HG02610 (cell line): ENCODE data around the gene KDM2A.
A peak's percentile ranks its signal among the peaks of the same experiment; 100 is the strongest.
"Not testable (repeated sequence)": the region's sequence is repeated elsewhere in the genome, so short reads cannot be mapped to it uniquely, and the experiment has no call there.

Experiments
- ATAC-seq: cut with Tn5 transposase; IDR thresholded peaks from one replicate; pipeline ENCODE4 v1.9.1; 2021; ENCODE audit warnings: mild to moderate bottlenecking, moderate library complexity; ENCODE audit not compliant: unreplicated experiment

KDM2A gene

DNA sequence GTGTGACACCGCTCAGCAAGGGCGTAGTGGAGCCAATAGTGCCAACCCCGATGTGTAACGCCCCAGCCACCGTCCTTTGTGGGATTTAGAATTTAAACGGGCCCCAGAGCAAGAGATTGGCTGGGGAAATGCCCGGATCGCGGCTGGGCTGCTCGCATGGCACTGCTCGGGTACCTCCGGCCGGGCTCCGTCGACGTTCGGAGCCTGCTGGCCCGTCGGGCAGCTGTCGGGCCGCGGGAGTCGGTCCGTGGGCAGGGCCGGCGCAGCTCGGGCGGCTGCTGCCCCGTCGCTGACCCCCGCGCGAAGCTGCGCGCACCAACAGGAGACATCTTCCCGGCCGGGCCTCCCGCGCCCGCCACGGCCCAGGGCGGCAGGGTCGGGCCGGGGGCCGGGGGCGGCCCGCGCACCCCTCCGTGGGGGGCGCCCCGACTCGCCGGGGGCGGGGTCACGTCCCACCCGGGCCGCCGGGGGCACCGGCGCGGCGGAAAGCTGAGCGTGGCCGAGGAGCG, 1.3 kb upstream of the KDM2A start:
- no peak for ATAC-seq

- ATAC-seq, result peak; percentile 11
These were observed 789 bp upstream of the KDM2A start for GRCh38 chr11:67118181-67118766.

- ATAC-seq, result peak; percentile 9
These were observed 725 bp downstream of the KDM2A start for GRCh38 chr11:67119585-67120391.

DNA sequence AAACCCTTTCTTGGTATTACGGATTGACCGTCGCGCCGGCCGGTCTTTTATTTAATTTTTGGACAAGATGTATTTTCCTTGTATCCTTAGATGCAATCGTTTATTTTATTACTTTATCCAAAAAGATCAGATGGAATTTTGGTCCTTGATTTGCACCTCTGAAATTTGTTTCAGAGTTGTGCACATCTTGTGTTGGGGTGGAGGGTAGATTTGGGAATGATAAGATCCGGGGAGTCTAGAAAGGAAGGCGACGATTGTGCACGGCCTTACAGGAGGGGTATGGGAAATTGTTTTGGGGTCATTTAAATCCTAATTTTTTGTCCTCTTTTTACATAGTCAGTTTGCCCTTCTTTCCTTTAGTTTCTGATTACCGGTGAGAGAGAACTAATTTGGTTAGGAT, 1.4 kb downstream of the KDM2A start:
- ATAC-seq, result no peak

DNA sequence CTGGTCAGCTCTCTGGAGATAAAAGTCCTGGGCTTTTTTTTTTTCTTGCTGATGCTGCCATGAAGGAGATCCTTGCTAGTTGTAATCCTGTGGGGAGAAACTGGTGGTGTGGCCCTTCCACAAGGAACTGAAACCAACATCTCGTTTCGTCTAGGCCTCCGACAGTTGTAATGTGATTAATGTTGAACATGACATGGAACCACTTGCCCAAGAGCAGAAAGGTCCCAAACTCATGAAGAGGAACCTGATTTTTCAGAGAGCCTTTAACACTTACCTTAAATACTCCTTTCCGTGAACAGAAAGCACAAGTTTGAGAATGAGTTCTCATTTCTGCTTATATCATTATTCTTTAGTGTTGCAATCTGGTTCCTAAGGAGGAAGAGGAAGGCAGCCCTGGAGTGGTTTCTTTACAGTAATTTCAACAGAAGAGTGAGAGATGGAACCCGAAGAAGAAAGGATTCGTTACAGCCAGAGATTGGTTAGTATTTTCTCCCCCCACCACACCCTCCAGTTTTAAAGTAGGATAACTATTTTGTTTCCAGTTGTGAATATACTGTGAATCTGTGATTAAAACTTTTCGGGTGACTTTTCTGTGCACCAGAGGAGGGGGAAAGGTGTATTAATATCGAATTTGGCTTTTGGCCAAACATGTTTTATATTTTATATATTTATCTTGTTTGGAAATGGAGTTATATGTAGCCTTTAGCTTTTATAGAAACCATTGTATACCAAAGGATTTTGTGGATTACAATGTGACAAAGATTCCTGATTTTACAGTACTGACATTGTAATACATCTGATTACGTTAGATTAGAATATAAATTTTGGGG, 2.0 kb downstream of the KDM2A start:
- no peak for ATAC-seq

GRCh38 chr11:67123801-67124200, 4.7 kb downstream of the KDM2A start:
- not testable (repeated sequence) for ATAC-seq

DNA sequence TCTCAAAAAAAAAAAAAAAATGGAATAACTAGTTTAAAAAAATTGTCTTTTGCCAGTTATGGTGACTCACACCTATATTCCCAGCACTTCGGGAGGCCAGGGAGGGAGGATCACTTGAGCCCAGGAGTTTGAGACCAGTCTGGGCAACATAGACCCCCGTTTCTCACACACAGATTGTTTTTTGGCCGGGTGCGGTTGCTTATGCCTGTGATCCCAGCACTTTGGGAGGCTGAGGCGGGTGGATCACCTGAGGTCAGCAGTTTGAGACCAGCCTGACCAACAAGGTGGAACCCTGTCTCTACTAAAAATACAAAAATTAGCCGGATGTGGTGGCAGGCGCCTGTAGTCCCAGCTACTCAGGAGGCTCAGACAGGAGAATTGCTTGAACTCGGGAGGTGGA, 7.2 kb downstream of the KDM2A start:
- ATAC-seq, result not testable (repeated sequence)

GRCh38 chr11:67126986-67127385, 7.9 kb downstream of the KDM2A start:
- no peak for ATAC-seq

DNA sequence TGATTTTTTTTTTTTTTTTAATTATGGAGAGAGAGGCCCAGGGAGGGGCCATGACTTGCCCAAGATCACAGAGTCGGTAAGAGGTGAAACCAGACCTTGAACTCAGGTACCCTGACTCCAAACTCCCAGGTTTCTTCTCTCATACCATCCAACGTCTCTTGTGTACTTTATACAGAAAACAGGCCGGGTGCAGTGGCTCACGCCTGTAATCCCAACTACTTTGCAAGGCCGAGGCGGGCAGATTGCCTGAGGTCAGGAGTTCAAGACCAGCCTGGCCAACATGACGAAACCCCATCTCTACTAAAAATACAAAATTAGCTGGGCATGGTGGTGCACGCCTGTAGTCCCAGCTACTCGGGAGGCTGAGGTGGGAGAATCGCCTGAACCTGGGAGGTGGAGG, 11.8 kb downstream of the KDM2A start:
- ATAC-seq, result not testable (repeated sequence)

GRCh38 chr11:67136156-67136555, 17.1 kb downstream of the KDM2A start:
- no peak for ATAC-seq

GRCh38 chr11:67138922-67139321, 19.9 kb downstream of the KDM2A start:
- no peak for ATAC-seq

GRCh38 chr11:67146516-67147226, 27.6 kb downstream of the KDM2A start:
- ATAC-seq, result no peak

DNA sequence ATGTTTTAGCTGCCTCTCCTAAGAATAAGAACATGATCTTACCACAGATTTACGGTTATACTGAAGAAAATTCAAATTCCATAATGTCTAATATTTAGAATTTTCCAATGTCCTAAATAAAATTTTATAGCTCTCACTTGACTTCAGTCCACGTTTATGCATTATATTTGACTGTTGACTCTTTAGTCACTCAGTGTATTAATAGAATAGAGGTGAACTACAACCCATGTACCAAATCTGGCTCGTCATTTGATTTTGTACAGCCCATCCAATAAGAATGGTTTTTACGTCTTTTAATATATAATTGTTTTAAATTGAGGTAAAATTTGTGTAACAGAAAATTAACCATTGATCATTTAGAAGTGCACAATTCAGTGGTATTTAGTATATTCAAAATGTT, 34.9 kb downstream of the KDM2A start:
- ATAC-seq, result no peak

DNA sequence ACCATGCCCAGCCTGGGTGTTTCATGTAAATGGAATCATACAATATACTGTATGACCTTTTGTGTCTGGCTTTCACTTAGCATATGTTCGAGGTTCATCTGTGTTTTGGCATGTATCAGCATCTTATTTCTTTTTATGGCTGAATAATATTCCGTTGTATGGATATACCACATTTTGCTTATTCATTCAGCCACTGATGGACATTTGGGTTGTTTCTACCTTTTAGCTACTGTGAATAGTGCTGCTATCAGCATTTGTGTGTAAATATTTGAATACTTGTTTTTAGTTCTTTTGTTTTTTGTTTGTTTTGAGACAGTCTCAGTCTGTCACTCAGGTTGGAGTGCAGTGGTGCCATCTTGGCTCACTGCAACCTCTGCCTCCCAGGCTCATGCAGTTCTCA, 35.7 kb downstream of the KDM2A start:
- no peak for ATAC-seq

DNA sequence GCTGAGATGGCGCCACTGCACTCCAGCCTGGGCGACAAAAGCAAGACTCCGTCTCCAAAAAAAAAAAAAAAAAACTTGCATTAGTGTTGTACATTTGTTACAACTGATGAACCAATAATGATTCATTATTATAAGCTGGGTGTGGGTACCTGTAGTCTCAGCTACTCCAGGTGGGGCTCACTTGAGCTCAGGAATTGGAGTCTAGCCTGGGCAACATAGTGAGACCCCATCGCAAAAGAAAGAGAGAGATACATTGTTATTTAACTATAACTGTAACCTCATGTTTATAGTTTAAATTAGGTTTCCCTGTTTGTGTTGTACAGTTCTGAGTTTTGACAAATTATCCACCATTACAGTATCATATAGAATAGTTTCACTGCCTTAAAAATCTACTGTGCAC, 38.6 kb downstream of the KDM2A start:
- no peak for ATAC-seq

DNA sequence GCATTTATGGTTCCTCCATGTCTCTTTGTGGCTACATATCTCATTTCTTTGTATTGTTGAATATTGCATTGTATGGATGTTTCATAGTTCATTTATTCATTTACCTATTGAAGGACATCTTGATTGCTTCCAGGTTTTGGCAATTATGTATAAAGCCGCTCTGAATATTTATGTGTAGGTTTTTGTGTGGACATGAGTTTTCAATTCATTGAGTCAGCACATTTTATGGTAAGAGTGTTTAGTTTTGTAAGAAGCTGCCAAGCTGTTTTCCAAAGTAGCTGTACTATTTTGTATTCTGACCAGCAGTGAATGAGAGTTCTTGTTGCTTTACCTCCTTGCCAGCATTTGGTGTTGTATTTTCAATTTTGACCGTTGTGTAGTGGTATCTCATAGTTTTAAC, 39.2 kb downstream of the KDM2A start:
- no peak for ATAC-seq

DNA sequence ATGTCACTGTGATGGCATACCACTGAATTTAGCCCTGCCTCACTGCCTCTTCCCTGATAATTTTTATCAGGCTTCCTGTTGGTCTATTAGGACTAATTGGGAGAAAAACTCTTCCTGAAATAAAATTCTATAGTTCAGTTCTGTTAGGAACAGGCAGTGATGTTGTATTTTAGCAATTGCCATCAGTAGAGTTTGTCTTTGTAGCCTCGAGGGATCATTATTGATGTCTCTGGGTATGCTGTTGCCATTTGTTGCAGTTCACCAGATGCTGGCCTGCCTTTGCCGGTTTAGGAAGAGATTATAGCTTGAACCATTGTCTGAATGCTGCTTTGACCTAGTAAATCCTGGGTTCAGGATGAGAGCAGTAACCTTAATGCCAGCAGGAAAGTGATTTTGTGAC, 41.0 kb downstream of the KDM2A start:
- ATAC-seq, result no peak

GRCh38 chr11:67160872-67161783, 42.1 kb downstream of the KDM2A start:
- ATAC-seq, result peak; percentile 39

DNA sequence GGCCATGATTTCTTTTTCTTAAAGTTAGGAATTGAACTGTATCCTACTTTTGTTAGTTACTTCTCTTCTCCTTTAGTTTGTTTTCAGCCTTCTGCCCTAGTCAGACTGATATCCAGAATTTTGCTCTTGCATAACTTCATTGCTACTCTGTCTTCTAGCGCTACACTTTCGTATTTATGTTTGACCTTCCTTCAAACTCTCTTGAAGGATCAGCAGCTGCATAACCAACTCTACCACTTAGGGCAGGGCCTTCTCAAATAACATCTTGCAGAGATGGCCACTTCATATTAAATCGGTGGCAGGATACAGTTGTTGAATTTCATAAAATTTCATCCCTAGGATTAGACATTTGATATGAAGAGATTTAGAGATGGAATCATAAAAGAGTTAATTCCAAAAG, 43.9 kb downstream of the KDM2A start:
- no peak for ATAC-seq

DNA sequence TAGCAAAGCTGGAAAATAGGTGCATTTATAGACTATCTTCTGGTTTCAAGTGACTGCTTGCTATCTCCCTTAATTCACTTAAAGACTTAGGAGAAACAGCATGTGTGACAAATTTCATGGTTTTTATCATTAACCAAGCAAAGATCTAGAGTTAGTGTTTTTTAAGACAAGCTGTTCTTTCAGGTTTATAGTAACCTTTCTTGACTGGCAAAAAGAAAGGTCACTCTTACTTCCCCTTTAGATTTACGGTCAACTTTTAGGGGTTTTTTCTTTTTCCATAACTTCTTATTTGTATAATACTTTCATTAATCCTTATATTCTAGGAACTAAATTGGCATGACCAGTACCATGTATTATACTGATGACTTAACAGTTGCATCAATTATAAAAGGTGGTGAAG, 46.6 kb downstream of the KDM2A start:
- ATAC-seq, result no peak
